ENCODE data around the gene FAM241A.
"Not testable (repeated sequence)": the region's sequence is repeated elsewhere in the genome, so short reads cannot be mapped to it uniquely, and the experiment has no call there.

The FAM241A gene

DNA sequence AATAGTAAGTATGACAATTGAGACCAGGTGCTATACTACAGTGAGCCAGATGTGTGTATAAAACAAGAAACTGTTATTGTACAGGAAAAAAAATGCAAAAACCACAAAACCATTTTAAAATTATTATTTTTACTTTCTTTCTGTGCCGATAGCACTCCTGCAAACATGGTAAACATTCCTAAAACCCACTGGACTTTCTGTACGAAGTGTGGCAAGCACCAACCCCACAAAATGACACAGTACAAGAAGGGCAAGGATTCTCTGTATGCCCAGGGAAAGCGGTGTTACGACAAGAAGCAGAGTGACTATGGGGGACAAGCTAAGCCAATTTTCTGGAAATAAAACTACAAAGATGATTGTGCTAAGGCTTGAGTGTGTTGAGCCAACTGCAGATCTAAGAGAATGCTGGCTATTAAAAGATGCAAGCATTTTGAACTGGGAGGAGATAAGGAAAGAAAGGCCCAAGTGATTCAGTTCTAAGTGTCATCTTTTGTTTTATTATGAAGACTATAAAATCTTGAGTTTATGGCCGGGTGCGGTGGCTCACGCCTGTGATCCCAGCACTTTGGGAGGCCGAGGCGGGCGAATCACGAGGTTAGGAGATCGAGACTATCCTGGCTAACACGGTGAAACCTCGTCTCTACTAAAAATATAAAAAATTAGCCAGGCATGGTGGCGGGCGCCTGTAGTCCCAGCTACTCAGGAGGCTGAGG, 26.0 kb downstream of the FAM241A start:
- in situ Hi-C loops (cut with MboI; ENCODE audit: low sequenced_read_pairs): not testable (repeated sequence)

DNA sequence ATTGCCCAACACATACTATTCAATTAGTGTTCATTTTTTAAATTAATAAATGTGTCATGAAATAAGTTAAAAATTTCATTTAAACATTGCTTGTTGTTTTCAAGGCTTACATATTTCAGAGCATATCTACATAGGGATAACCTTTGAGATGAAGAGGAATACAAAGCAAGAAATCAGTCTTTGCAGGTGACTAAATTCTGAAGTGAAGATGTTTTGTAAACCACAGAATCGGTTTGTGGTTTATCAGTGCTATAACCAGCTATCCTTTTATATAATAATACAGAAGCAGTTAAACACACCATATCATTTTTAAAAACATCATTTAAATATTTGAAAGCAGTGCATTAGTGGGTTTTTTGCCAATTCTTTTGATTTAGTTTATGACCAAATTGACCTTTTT, 26.9 kb downstream of the FAM241A start:
- in situ Hi-C loops (cut with MboI; ENCODE audit: low sequenced_read_pairs): no loop called here

DNA sequence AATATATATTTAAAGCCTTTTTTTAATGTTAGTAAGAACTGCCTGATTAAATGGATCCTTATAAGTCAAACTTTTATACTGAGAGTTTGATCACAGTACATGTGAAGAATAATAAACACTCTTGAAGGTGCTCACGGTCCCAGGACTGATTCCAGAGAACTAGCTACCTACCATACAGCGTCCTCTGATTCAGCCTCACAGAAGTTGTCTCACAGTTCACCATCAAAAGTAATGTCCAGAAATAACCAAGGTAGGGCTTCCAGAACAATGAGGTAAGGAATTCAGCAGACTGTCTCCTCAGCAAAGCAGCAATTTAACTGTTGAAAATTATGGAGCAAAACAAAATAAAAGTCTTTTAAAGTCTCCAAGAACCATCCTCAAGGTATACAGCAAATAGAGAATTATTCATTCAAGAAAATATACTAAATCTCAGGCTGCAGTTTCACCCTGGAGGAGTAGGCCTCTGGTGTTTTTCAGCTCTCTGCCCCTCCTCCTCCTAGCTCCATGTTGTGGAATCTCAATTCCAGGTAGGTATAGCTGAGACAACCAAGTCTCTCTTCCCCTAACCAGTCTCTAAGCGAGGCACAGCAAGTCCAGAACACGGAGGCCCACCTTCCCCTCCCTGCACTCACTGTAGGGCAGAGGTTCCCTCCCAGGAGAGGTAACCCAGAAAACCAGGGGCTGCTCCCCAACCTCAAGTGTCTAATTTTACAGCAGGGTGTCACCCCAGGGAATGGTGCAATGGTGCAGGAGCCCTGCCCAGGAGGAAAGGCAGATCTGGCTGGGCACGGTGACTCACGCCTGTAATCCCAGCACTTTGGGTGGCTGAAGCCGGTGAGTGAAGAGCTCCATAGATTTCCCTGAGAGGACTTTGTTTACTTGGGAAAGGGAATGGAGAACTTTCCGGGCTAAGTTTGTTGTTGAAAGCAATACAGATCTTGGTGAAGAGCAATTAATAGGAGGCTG, 28.6 kb downstream of the FAM241A start:
- in situ Hi-C loops (cut with MboI; ENCODE audit: low sequenced_read_pairs): no loop called here

DNA sequence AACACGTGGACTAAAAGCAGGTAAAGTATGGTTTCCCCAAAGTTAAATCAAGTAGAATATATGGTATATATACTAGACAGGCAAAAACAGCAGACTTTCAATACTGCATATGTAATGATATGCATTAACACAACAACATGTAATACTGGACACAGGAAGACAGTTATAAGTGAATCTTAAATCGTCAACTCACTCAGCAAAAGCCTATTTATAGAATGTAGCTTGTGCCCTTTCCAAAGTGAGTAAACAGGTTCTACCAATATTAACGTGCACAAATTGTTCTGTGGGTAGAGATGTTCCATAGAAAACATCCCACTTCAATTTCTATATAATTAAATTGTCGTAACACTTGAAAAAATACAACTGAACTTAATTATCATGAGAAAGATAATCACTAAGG, 30.6 kb downstream of the FAM241A start:
- in situ Hi-C loops (cut with MboI; ENCODE audit: low sequenced_read_pairs): no loop called here

DNA sequence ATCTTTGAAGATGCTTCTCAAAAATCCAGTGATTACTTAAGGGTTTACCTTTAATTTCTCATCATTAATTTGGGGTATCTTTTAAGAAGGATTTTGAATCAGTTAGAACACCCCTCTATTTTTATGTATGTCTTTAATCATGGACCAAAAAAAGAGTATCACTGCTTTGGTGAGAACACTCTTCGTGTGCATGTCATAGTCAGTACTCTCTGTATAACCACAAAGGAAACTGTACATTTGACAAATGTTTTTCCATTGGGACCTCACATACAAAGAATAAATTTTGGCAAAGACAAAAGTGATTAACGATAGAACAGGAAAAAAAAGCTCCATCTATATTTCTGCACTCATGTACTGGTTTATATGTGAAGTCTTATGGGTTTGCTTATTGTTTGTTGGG, 31.3 kb downstream of the FAM241A start:
- in situ Hi-C loops (cut with MboI; ENCODE audit: low sequenced_read_pairs): no loop called here

DNA sequence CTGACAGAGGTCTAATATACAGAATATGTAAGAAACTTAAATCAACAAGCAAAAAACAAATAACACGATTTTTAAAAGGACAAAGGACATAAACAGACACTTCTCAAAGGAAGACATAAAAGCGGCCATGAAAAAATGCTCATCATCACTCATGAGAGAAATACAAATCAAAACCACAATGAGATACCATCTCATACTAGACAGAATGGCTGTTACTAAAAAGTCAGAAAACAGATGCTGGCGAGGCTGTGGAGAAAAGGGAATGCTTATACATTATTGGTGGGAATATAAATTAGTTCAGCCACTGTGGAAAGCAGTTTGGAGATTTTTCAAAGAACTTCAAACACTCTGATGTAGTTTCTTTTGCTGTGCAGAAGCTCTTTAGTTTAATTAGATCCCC, 33.5 kb downstream of the FAM241A start:
- in situ Hi-C loops (cut with MboI; ENCODE audit: low sequenced_read_pairs): not testable (repeated sequence)

DNA sequence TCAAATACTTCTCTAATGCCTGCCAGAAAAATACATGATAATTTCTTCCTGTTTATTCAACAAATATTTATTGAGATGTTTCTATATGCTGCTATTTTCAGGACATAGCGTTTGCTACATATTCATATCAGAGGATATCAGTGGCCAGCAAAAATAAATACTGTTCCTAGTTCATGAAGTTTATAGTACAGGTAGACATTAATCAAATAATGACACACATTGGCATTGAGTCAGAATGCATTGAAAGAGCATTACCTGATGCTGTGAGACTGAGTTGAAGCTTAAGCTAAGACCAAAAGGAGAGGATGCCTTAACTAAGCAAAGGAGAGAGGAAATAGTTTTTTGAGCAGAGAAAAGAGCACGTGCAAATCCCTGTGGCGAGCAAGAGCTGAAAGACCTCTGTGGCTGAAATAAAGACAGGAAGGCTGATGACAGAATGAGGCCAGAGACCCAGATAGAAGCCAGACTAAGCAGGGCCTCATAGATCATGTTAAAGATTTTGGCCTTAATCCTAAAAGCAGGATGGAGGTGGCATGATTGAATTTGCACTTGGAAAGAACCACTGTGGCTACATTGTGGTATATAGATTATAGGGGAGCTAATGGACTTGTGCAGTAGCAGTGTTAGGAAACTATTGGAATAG, 36.2 kb downstream of the FAM241A start:
- in situ Hi-C loops (cut with MboI; ENCODE audit: low sequenced_read_pairs): no loop called here

DNA sequence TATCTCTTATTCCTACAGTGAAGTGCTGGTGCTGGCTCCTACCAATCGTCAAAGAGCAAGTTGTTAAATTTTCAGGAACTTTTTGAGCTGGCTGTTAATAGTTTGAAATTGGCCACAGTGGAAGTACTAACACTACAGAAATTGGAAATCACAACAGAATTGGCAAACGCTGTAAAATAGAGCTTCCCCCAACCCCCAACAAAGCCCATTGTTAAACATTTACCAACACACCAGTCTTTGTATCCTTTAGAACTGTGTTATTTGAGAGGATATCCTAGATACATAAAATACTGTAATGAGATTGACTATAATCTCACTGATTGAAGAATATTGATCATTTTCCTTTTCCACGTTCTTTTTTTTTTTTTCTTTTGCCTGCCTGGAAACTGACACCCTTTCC, 37.4 kb downstream of the FAM241A start:
- in situ Hi-C loops (cut with MboI; ENCODE audit: low sequenced_read_pairs): no loop called here

DNA sequence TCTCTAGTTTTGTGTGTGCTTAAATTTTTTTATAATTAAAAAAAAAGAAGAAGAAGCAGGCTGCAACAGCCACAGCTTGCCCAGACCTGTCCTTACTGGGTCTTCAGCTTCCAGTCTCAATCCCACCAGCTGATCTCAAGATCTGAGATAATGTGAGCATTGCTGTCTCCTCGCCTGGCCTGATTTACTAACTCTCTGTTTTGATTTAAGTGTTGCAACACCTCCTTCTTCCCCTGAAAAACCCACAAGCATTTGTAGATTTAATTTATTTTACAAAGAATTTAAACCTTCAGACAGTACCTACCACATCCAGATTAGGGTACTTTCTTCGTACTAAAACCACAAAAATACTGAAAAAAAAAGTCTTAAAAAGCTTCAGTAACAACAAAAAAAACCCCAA, 38.0 kb downstream of the FAM241A start:
- in situ Hi-C loops (cut with MboI; ENCODE audit: low sequenced_read_pairs): no loop called here

DNA sequence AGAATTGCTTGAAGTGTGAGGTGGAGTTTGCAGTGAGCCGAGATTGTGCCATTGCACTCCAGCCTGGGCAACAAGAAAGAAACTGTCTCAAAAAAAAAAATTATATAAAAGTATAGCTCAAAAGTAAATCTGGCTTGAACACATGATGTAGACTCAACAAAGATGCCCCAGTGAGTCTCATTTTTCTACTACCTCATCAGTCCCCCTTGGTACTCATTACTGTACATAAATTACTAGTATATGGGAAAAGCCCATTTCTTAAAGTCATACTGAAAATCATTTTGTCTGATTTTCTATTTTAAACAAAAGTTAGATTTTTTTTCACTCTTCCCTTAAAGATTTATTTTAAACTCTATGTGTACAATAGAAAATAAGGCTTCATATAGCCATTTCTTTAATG, 39.2 kb downstream of the FAM241A start:
- in situ Hi-C loops (cut with MboI; ENCODE audit: low sequenced_read_pairs): no loop called here

DNA sequence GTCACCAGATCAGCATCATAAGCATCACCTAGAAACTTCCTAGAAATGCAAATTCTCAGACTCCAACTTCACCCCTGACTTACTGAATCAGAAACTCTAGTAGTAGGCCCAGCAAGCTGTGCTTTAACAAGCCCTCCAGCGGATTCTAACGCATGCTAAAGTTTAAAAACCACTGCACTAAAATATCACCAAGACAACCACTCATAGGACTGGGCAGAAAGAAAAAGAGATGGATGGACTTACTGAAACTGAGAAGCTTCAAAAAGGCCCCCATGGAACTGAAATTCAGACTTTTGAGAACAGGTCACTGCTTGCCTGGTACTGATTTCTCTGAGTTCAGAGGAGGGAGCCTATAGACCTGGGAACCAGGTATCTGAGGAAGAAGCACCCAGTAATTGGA, 40.1 kb downstream of the FAM241A start:
- in situ Hi-C loops (cut with MboI; ENCODE audit: low sequenced_read_pairs): no loop called here

DNA sequence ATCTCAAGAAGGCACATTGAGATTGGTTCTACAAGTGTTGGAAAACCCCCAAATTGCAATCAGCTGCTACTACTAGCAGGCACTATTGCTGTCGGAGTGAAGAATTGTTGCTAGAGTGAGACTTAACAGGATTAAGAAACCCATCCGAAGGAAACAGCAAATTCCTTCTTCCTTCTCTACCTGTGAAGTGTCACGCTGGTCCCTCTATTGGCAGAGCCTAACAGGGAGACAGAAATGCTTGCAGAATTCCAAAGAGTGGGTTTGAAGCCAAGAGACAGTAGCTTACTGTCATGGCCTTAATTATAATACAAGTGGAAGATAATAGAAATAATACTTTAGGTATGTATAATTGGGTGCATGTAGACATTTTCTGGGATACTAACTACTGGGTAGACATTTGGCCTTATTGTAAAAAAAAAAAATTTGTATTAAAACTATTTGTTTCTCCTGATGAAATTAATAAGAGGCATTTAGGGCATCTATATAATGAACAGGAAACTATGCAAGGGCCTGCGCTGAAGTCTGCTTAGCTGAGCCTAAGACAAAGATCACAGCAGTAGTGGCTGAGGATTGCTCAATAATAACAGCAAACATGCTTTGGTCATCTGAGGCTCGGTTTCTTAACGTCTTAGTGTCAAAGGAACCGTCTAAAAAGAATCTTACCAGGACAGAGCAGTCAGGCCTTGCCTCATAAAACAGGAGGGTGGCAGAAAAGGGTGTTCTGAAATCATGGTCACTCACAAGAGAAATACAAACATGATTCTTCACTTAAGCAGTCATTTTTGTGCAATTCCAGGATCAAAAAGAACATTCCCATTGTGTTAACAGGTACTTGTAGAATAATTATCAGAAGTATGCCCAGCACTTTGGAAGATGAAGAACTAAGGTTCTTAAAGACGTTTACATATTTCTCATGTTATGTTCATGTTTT, 40.8 kb downstream of the FAM241A start:
- in situ Hi-C loops (cut with MboI; ENCODE audit: low sequenced_read_pairs): no loop called here

DNA sequence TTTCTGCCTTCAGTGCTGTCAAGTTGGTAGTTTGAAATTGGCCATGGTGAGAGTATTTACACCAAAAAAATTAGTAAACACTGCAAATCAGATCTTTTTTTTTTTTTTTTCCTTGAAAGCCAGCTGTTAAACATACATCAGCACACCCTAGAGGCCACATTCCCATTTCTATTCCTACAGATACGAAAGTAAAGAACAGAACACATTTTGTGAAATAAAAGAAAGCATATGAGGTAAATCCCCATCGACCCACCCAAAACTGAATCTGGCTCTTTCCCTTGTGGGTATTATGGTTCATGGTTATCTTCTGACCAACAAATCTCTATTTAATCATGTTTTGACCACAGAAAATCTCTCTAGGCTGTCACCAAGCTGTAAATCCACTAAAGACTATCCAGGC, 44.5 kb downstream of the FAM241A start:
- in situ Hi-C loops (cut with MboI; ENCODE audit: low sequenced_read_pairs): no loop called here

DNA sequence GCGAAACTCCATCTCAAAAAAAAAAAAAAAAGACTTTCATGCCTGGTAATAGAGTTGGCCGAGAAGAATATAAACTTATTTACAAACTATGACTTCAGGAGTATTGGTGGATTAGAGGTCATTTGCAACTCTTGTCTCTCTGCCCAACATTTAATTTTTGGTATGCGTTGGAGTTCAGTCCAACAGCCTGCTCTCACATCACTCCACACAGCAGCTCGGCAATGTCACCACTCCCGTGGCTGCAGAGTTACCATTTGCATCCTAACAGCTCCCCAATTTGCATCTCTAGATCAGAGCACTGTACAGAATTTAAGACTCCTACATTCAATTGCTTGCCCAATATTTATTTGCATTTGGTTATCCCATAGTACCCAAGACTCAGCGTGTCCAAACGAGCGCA, 45.4 kb downstream of the FAM241A start:
- in situ Hi-C loops (cut with MboI; ENCODE audit: low sequenced_read_pairs): no loop called here

DNA sequence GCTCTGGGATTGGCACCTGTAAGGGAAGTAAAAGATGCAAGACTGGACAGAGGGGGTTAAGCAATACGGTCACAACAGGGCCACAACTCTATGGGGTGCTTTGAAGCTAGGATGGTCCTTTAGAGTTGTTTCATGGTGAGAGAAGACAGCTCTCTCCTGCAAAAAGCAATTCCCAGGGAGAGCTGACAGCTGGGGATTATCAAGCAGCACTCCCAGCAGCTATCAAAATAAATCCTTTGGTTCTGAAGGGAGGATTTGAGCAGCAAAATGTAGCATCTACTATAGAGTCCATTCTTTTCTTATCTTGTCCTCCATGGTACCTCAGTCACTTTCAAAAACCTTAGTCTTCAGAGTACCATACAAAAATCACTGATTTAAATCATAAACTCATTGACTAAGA, 51.2 kb downstream of the FAM241A start:
- in situ Hi-C loops (cut with MboI; ENCODE audit: low sequenced_read_pairs): no loop called here

DNA sequence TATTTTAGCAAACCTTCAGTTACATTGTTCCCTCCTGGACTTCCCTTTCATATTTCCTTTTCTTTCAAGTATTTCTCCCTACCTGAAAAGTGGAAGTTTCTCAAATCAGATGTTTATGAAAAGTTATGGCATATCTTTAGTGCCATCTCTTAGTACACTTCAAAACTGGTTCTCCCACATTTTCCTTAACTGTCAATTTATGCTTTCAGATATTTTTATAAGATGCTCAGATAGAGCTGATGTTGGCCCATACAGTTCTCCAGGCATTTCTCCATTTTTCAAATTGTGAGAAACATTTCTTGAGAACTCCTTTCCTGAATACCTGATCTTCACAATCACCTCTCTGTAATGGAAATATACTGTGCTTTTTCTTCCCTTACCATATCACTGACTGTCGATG, 53.8 kb downstream of the FAM241A start:
- in situ Hi-C loops (cut with MboI; ENCODE audit: low sequenced_read_pairs): no loop called here

DNA sequence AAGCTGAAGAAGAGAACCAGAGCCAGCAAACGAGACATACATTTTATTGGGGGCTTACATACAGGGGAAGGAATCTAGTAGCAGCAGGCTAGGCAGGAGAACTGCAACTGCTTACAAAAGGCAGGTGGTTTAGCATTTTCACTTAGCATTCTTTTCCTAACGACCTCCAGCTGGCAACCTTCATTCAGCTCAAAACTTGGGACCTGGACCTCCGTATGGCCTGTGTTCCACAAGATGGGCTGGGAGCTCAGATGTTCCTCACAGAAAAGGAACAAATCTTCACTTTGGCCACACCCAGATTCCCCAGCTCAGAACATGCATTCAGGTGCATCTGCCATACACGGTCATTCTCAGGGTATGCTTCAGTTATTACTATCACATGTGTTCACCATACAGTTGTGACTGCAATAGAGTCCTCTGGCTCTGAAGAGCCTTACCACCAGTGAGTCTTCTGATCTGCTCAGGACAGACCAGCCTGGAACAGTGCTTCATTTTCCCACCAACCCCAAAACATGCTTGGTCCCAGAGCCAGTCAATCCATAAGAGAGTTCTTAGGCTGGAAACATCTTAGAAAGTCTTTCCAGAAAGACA, 56.8 kb downstream of the FAM241A start:
- in situ Hi-C loops (cut with MboI; ENCODE audit: low sequenced_read_pairs): no loop called here

DNA sequence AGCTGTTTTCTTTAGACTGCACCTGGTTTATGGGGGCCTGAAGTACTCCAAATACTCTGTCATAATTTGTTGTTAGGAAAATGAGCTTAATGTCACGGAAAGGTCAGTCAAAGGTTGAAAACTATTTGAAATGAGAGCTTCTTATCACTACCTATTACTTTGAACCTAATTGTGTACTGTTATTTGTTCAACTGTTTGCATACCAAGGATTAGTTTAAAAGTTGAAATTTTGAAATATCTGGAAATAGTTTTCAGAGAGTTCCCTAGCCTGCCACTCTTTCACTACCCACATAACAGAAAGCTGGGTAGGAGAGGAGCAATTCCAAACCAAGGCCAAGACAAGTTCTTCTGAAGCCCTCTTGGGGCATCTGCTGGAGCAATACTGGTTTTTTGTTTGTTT, 58.3 kb downstream of the FAM241A start:
- in situ Hi-C loops (cut with MboI; ENCODE audit: low sequenced_read_pairs): no loop called here

DNA sequence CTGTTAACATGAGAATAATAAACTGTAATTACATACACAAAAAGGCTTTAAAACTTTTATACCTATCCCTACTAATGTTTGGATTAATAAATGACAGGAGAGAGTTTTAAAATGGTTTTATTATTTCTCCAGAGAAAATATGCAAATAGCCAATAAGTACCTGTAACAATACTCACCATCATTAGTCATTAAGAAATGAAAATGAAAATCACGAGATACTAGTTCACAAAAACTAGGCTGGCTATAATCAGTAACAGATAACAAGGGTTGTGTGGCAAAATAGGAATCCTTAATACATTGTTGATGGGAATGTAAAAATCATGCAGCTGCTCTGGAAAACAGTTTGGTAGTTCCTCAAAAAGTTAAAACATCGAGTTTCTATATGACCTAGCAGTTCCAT, 61.2 kb downstream of the FAM241A start:
- in situ Hi-C loops (cut with MboI; ENCODE audit: low sequenced_read_pairs): no loop called here

Measured in HL-60/S4 (cell line).